NT2/D1 (cell line): ENCODE measurements around the gene AHI1.

Experiments
- DNase-seq: peaks from one replicate; pipeline ENCODE4 v3.0.0-alpha.2; 2011; ENCODE audit warnings: low read depth, low spot score
- H3K27me3 ChIP-seq: 2 replicates; pipeline ENCODE4 v1.6.0; 2011; ENCODE audit warnings: mild to moderate bottlenecking; ENCODE audit not compliant: insufficient read length, insufficient read depth
- H3K36me3 ChIP-seq: 2 replicates; pipeline ENCODE4 v1.6.1; 2011; ENCODE audit warnings: mild to moderate bottlenecking, low read length, mixed read lengths; ENCODE audit not compliant: insufficient read depth, insufficient read length
- H3K4me1 ChIP-seq: 2 replicates; pipeline ENCODE4 v1.5.1; 2011; ENCODE audit not compliant: insufficient read depth, insufficient read length
- H3K4me3 ChIP-seq: 2 replicates; pipeline ENCODE4 v1.5.1; 2011; ENCODE audit warnings: low read depth; ENCODE audit not compliant: insufficient read length
- H3K9ac ChIP-seq: 2 replicates; pipeline ENCODE4 v1.6.0; 2011; ENCODE audit warnings: low read depth; ENCODE audit not compliant: insufficient read length
- H3K9me3 ChIP-seq: 2 replicates; pipeline ENCODE4 v1.5.1; 2011; ENCODE audit warnings: mild to moderate bottlenecking, low read length; ENCODE audit not compliant: insufficient read depth
- SUZ12 ChIP-seq: IDR thresholded peaks from 2 replicates; pipeline ENCODE4 v1.6.1; 2011; ENCODE audit not compliant: insufficient read length, insufficient read depth; ENCODE audit errors: extremely low read depth
- YY1 ChIP-seq: IDR thresholded peaks from 2 replicates; pipeline ENCODE4 v1.6.1; 2011; ENCODE audit not compliant: insufficient read length, insufficient read depth
- ZNF274 ChIP-seq: IDR thresholded peaks from 2 replicates; pipeline ENCODE4 v1.6.1; 2011; ENCODE audit warnings: mild to moderate bottlenecking, low read depth, low read length

The AHI1 gene

GRCh38 chr6:135304883-135305282 is 192.7 kb downstream of the AHI1 start:
- Histone ChIP-seq H3K4me1 (no peaks in the 10 kb centered on the region), H3K4me3 (no peak overlapping the region), H3K36me3 (no peaks in the 10 kb centered on the region), H3K9ac (no peak overlapping the region), H3K27me3 (no peaks in the 10 kb centered on the region), H3K9me3 (no peaks in the 10 kb centered on the region)
- no peak for DNase-seq
- TF ChIP-seq SUZ12 (no peak), ZNF274 (no peak), YY1 (no peak)

GRCh38 chr6:135301304-135301703 is 196.2 kb downstream of the AHI1 start:
- no peak for DNase-seq

GRCh38 chr6:135300576-135300975 is 197.0 kb downstream of the AHI1 start:
- Histone ChIP-seq H3K9me3 (no peaks in the 10 kb centered on the region), H3K4me3 (no peak overlapping the region)

More at GRCh38 chr6:135301304-135301703, 196.2 kb downstream of the AHI1 start:
- Histone ChIP-seq H3K36me3 (no peaks in the 10 kb centered on the region), H3K9ac (no peak overlapping the region), H3K27me3 (no peaks in the 10 kb centered on the region), H3K4me1 (no peaks in the 10 kb centered on the region), H3K9me3 (no peaks in the 10 kb centered on the region), H3K4me3 (no peak overlapping the region)
- no peak for TF ChIP-seq SUZ12

GRCh38 chr6:135299256-135299655 is 198.3 kb downstream of the AHI1 start:
- no peak overlapping the region for H3K9ac ChIP-seq

More at GRCh38 chr6:135300576-135300975, 197.0 kb downstream of the AHI1 start:
- H3K27me3 ChIP-seq: no peaks in the 10 kb centered on the region
- DNase-seq: no peak
- no peak overlapping the region for H3K9ac ChIP-seq
- TF ChIP-seq YY1 (no peak), ZNF274 (no peak), SUZ12 (no peak)
- H3K4me1 ChIP-seq: no peaks in the 10 kb centered on the region
- H3K36me3 ChIP-seq: no peaks in the 10 kb centered on the region

GRCh38 chr6:135298455-135298854 is 199.1 kb downstream of the AHI1 start:
- Histone ChIP-seq H3K27me3 (no peaks in the 10 kb centered on the region), H3K9me3 (no peaks in the 10 kb centered on the region), H3K4me1 (no peaks in the 10 kb centered on the region), H3K36me3 (no peaks in the 10 kb centered on the region), H3K4me3 (no peak overlapping the region), H3K9ac (no peak overlapping the region)
- DNase-seq: no peak
- no peak for TF ChIP-seq ZNF274
- no peak for TF ChIP-seq SUZ12
- no peak for TF ChIP-seq YY1

More at GRCh38 chr6:135299256-135299655, 198.3 kb downstream of the AHI1 start:
- H3K27me3 ChIP-seq: no peaks in the 10 kb centered on the region
- DNase-seq: no peak
- no peaks in the 10 kb centered on the region for H3K9me3 ChIP-seq
- H3K36me3 ChIP-seq: no peaks in the 10 kb centered on the region
- no peak overlapping the region for H3K4me3 ChIP-seq
- TF ChIP-seq ZNF274 (no peak), YY1 (no peak), SUZ12 (no peak)
- no peaks in the 10 kb centered on the region for H3K4me1 ChIP-seq

GRCh38 chr6:135296715-135297114 is 200.8 kb downstream of the AHI1 start:
- Histone ChIP-seq H3K9ac (no peak overlapping the region), H3K4me1 (no peaks in the 10 kb centered on the region), H3K36me3 (no peaks in the 10 kb centered on the region), H3K27me3 (no peaks in the 10 kb centered on the region), H3K4me3 (no peak overlapping the region), H3K9me3 (no peaks in the 10 kb centered on the region)
- DNase-seq: no peak
- TF ChIP-seq SUZ12: no peak
- no peak for TF ChIP-seq ZNF274
- TF ChIP-seq YY1: no peak

GRCh38 chr6:135295085-135295484 is 202.5 kb downstream of the AHI1 start:
- no peaks in the 10 kb centered on the region for H3K36me3 ChIP-seq
- TF ChIP-seq SUZ12: no peak
- TF ChIP-seq YY1: no peak
- TF ChIP-seq ZNF274: no peak
- no peaks in the 10 kb centered on the region for H3K9me3 ChIP-seq
- no peaks in the 10 kb centered on the region for H3K27me3 ChIP-seq
- no peak for DNase-seq
- no peak overlapping the region for H3K4me3 ChIP-seq
- no peaks in the 10 kb centered on the region for H3K4me1 ChIP-seq
- no peak overlapping the region for H3K9ac ChIP-seq
